Measurements from ENCODE around the gene SLC27A3. TPM values are rescaled to one million over a fixed set of nuclear protein-coding genes. Genes with fewer than 3 reads are reported as not detected.
A peak's percentile ranks its signal among the peaks of the same experiment; 100 is the strongest.

SLC27A3 gene, protein sequence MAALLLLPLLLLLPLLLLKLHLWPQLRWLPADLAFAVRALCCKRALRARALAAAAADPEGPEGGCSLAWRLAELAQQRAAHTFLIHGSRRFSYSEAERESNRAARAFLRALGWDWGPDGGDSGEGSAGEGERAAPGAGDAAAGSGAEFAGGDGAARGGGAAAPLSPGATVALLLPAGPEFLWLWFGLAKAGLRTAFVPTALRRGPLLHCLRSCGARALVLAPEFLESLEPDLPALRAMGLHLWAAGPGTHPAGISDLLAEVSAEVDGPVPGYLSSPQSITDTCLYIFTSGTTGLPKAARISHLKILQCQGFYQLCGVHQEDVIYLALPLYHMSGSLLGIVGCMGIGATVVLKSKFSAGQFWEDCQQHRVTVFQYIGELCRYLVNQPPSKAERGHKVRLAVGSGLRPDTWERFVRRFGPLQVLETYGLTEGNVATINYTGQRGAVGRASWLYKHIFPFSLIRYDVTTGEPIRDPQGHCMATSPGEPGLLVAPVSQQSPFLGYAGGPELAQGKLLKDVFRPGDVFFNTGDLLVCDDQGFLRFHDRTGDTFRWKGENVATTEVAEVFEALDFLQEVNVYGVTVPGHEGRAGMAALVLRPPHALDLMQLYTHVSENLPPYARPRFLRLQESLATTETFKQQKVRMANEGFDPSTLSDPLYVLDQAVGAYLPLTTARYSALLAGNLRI
- 20.8 TPM for polyA plus RNA-seq (2013, experiment 1 of 2)
- 22.6 TPM for polyA plus RNA-seq (2013, experiment 2 of 2)

- H3K36me3 ChIP-seq (ENCODE audit: insufficient read depth, low read length) = peaks cover 37% of the 10 kb centered on the region
- H3K4me1 ChIP-seq (ENCODE audit: insufficient read depth, low read length) = peaks cover 15% of the 10 kb centered on the region; the same call in 1 of the 2 replicates
- peak within 1 kb of the TSS; percentile 99 for H3K4me3 ChIP-seq (ENCODE audit: low read length)
- 7% methylated on average over 35 of the region's 35 CpGs for WGBS
- H3K9me3 ChIP-seq (ENCODE audit: insufficient read depth, low read depth, low read length) = no peaks in the 10 kb centered on the region
- peak within 1 kb of the TSS; percentile 95 for H3K9ac ChIP-seq (ENCODE audit: low read depth, low read length)
- peak within 1 kb of the TSS; percentile 83 for H3K27ac ChIP-seq (ENCODE audit: low read depth, low read length)
- no peaks in the 10 kb centered on the region for H3K27me3 ChIP-seq (ENCODE audit: insufficient read depth, low read length)
These were observed at the start of gene SLC27A3 for GRCh38 chr1:153774780-153775457. TSS of gene SLC27A3 (plus strand) at chr1:153775407. CDS start at chr1:153775498, 91 bp downstream.

- Histone ChIP-seq H3K27me3 (ENCODE audit: insufficient read depth, low read length) (no peaks in the 10 kb centered on the region), H3K27ac (ENCODE audit: low read depth, low read length) (peak within 1 kb of the TSS; percentile 92), H3K4me1 (ENCODE audit: insufficient read depth, low read length) (peaks cover 18% of the 10 kb centered on the region), H3K4me3 (ENCODE audit: low read length) (peak within 1 kb of the TSS; percentile 89), H3K36me3 (ENCODE audit: insufficient read depth, low read length) (peaks cover 12% of the 10 kb centered on the region), H3K9me3 (ENCODE audit: insufficient read depth, low read depth, low read length) (no peaks in the 10 kb centered on the region), H3K9ac (ENCODE audit: low read depth, low read length) (peak within 1 kb of the TSS; percentile 92)
- 2% methylated on average over 41 of the region's 49 CpGs for WGBS
These were observed 47.5 kb upstream of the SLC27A3 start, which contains the start of gene INTS3 for GRCh38 chr1:153727463-153728304. TSS of gene INTS3 (plus strand) at chr1:153728050. CDS start at chr1:153728635, 585 bp downstream.

DNA sequence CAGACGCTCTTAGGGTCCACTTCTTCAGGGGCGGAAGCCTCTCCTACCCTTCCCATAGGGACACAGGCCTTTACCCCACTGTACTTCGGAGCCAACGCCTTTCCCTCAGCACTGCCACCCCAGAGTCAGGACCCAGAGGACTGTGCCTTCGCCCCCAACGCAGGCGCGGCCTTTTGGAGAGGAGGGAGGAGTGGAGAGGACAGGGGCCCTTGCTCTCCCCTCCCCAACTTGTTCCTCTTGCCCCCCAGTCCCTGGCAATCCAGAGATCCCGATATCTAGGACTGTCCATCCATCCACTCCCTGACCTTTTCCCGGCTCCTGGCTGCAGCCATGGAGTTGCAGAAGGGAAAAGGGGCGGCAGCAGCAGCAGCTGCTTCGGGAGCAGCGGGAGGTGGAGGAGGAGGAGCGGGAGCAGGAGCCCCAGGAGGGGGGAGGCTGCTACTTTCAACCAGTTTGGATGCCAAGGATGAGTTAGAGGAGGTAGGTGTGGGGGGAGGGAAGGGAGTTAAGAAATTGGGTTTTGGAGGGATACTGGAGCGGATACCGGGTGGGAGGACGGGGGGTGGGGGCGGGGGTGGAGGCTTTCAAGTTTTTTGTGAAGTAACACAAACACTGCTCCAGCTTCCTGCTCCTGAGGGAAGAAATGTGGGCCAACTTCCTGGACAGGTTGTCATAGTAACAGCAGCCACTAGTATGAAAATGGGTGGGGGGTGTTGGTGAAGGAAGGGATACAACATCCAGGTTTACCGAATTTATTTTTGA lies 46.7 kb upstream of the SLC27A3 start:
- Histone ChIP-seq H3K9ac (ENCODE audit: low read depth, low read length) (peak overlapping the region; percentile 92), H3K4me3 (ENCODE audit: low read length) (peak overlapping the region; percentile 89), H3K36me3 (ENCODE audit: insufficient read depth, low read length) (peaks cover 14% of the 10 kb centered on the region), H3K4me1 (ENCODE audit: insufficient read depth, low read length) (peaks cover 18% of the 10 kb centered on the region), H3K27ac (ENCODE audit: low read depth, low read length) (peak overlapping the region; percentile 92), H3K27me3 (ENCODE audit: insufficient read depth, low read length) (no peaks in the 10 kb centered on the region), H3K9me3 (ENCODE audit: insufficient read depth, low read depth, low read length) (no peaks in the 10 kb centered on the region)
- under 1% methylated on average over 9 of the region's 19 CpGs for WGBS

DNA sequence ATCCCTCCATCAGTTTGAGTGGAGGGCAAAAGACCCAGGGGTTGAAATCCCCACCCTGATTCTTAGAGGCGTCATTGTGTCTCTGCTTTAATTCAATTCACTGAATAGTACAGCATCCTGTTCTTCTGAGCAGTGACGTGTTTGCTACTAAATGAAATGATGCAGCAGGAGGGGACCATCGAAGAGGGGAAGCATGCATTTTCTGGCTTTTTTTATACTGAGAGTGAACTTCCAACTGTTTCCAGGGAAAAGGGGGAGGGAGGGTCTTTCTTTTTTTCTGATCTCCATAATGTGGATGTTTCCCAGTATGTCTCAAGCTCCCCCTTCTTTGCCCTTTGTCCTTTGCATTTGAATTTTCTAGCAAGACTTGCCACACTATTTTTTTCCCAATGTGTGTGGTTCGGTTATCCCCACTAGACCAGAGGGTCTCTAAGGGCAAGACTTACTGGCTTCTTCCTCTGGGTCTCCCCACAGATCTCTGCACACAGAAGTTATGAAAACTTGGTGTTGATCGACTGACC lies 44.7 kb upstream of the SLC27A3 start:
- H3K27me3 ChIP-seq (ENCODE audit: insufficient read depth, low read length) = no peaks in the 10 kb centered on the region
- WGBS = 75% methylated on average over 5 of the region's 5 CpGs
- no peak overlapping the region for H3K4me3 ChIP-seq (ENCODE audit: low read length)
- H3K4me1 ChIP-seq (ENCODE audit: insufficient read depth, low read length) = peaks cover 21% of the 10 kb centered on the region
- peaks cover 16% of the 10 kb centered on the region for H3K36me3 ChIP-seq (ENCODE audit: insufficient read depth, low read length)
- H3K27ac ChIP-seq (ENCODE audit: low read depth, low read length) = no peak overlapping the region
- no peaks in the 10 kb centered on the region for H3K9me3 ChIP-seq (ENCODE audit: insufficient read depth, low read depth, low read length)
- no peak overlapping the region for H3K9ac ChIP-seq (ENCODE audit: low read depth, low read length)

DNA sequence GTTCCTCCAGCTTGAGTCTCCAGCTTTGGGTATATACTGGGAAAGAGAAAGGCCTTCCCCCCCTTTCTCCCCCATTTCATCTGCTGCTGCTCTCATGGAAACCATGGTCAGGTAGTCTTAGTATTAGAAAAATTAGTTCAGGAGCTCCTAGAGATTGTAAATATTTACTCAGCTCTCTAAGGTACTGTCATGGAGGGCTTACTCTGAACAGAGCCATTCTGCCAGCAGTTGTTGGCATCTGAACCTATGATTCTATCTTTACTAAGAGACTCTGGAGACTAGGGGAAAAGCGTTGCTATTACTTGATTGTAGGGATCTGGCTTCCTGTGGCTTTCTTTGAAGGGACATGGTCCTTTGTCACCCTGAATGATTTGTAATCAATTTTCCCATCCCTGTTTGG lies 41.2 kb upstream of the SLC27A3 start:
- H3K27ac ChIP-seq (ENCODE audit: low read depth, low read length) = 0 out of 2 replicates have a peak overlapping the region, but pooled peaks have one; percentile 9
- no peak overlapping the region for H3K4me3 ChIP-seq (ENCODE audit: low read length)
- H3K9ac ChIP-seq (ENCODE audit: low read depth, low read length) = no peak overlapping the region
- no peaks in the 10 kb centered on the region for H3K27me3 ChIP-seq (ENCODE audit: insufficient read depth, low read length)
- WGBS = 85% methylated on average over 1 of the region's 1 CpG
- peaks cover 19% of the 10 kb centered on the region for H3K36me3 ChIP-seq (ENCODE audit: insufficient read depth, low read length)
- H3K4me1 ChIP-seq (ENCODE audit: insufficient read depth, low read length) = peaks cover 19% of the 10 kb centered on the region
- no peaks in the 10 kb centered on the region for H3K9me3 ChIP-seq (ENCODE audit: insufficient read depth, low read depth, low read length)

DNA sequence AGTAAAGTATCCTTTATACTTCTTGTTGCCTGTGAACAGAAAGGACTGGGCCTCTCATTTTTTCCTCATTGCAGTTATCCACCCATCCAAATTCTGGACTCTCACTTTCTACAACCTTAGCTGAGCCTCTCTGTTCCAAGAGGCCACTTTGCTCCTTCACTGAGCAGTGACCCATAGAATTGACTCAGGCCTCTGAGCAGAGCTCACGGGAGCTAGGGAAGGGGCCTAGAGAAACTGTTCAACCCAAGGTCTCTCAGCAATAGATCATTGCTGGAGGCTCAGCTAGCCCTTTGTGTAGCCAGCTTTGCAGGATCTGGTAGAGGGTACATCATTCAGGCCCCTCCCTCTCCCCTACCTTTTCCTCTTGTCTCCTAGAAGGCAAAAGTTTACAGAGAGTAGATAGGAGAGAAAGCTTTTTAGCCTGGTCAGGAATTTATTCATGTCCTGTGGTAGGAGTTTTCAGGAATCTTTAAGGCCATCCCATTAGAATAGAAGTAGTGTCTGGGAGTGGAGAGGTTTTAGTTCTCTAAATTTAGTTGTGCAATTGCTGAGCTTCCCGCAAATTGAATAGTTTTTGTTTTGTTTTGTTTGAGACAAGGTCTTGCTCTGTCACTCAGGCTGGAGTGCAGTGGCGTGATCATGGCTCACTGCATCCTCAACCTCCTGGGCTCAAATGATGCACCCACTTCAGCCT lies 40.7 kb upstream of the SLC27A3 start:
- Histone ChIP-seq H3K36me3 (ENCODE audit: insufficient read depth, low read length) (peaks cover 19% of the 10 kb centered on the region), H3K4me3 (ENCODE audit: low read length) (no peak overlapping the region), H3K27ac (ENCODE audit: low read depth, low read length) (0 out of 2 replicates have a peak overlapping the region, but pooled peaks have one; percentile 10), H3K9ac (ENCODE audit: low read depth, low read length) (no peak overlapping the region), H3K27me3 (ENCODE audit: insufficient read depth, low read length) (no peaks in the 10 kb centered on the region), H3K9me3 (ENCODE audit: insufficient read depth, low read depth, low read length) (no peaks in the 10 kb centered on the region), H3K4me1 (ENCODE audit: insufficient read depth, low read length) (peaks cover 15% of the 10 kb centered on the region; the same call in 1 of the 2 replicates)
- WGBS = 88% methylated on average over 3 of the region's 3 CpGs

DNA sequence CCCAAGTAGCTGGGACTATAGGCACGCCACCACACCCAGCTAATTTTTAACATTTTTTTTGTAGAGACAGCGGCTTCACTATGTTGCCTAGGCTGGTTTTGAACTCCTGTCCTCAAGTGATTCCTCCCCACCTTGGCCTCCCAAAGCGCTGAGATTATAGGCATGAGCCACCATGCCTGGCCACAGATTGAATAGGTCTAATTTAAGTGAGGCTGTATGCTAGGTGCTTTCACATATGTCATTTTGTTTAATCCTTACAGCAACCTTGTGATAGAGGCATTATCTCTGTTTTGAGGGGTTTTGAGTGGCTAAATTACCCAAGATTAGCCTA lies 40.2 kb upstream of the SLC27A3 start:
- Histone ChIP-seq H3K27ac (ENCODE audit: low read depth, low read length) (no peak overlapping the region), H3K36me3 (ENCODE audit: insufficient read depth, low read length) (peaks cover 16% of the 10 kb centered on the region), H3K4me3 (ENCODE audit: low read length) (no peak overlapping the region), H3K27me3 (ENCODE audit: insufficient read depth, low read length) (no peaks in the 10 kb centered on the region), H3K9me3 (ENCODE audit: insufficient read depth, low read depth, low read length) (no peaks in the 10 kb centered on the region), H3K4me1 (ENCODE audit: insufficient read depth, low read length) (peaks cover 10% of the 10 kb centered on the region; the same call in 1 of the 2 replicates), H3K9ac (ENCODE audit: low read depth, low read length) (no peak overlapping the region)
- WGBS = 91% methylated on average over 3 of the region's 3 CpGs

GRCh38 chr1:153741986-153742385 lies 33.2 kb upstream of the SLC27A3 start:
- Histone ChIP-seq H3K36me3 (ENCODE audit: insufficient read depth, low read length) (peaks cover 56% of the 10 kb centered on the region), H3K4me1 (ENCODE audit: insufficient read depth, low read length) (peaks cover 43% of the 10 kb centered on the region), H3K27ac (ENCODE audit: low read depth, low read length) (no peak overlapping the region), H3K4me3 (ENCODE audit: low read length) (no peak overlapping the region), H3K9ac (ENCODE audit: low read depth, low read length) (no peak overlapping the region), H3K9me3 (ENCODE audit: insufficient read depth, low read depth, low read length) (no peaks in the 10 kb centered on the region), H3K27me3 (ENCODE audit: insufficient read depth, low read length) (no peaks in the 10 kb centered on the region)
- WGBS = 90% methylated on average over 1 of the region's 2 CpGs

- no peaks in the 10 kb centered on the region for H3K9me3 ChIP-seq (ENCODE audit: insufficient read depth, low read depth, low read length)
- peaks cover 45% of the 10 kb centered on the region for H3K4me1 ChIP-seq (ENCODE audit: insufficient read depth, low read length)
- H3K36me3 ChIP-seq (ENCODE audit: insufficient read depth, low read length) = peaks cover 59% of the 10 kb centered on the region
- no peak overlapping the region for H3K27ac ChIP-seq (ENCODE audit: low read depth, low read length)
- no peak overlapping the region for H3K9ac ChIP-seq (ENCODE audit: low read depth, low read length)
- no peak overlapping the region for H3K4me3 ChIP-seq (ENCODE audit: low read length)
- WGBS = 83% methylated on average over 3 of the region's 5 CpGs
- H3K27me3 ChIP-seq (ENCODE audit: insufficient read depth, low read length) = no peaks in the 10 kb centered on the region
These were observed 32.6 kb upstream of the SLC27A3 start for GRCh38 chr1:153742411-153743142.
